Urinary bladder (tissue), 4 donors: ENCODE data around the gene SLC44A1. TPM values are rescaled to one million over a fixed set of nuclear protein-coding genes. Genes with fewer than 3 reads are reported as not detected.

Source experiments
- DNase-seq: peaks from one replicate; pipeline ENCODE4 v3.0.0-alpha.2; 2015; ENCODE audit errors: extremely low spot score
- H3K27ac ChIP-seq: one replicate; pipeline ENCODE4 v1.5.1; 2013; ENCODE audit warnings: low read depth, mild to moderate bottlenecking, moderate library complexity
- H3K36me3 ChIP-seq: one replicate; pipeline ENCODE4 v1.6.1; 2013; ENCODE audit warnings: mild to moderate bottlenecking, moderate library complexity; ENCODE audit not compliant: insufficient read depth
- H3K4me1 ChIP-seq: one replicate; pipeline ENCODE4 v1.6.1; 2013; ENCODE audit warnings: mild to moderate bottlenecking, moderate library complexity; ENCODE audit not compliant: insufficient read depth
- H3K4me3 ChIP-seq: one replicate; pipeline ENCODE4 v1.5.1; 2013; ENCODE audit warnings: low read depth, low read length
- WGBS: extraction: QIAGEN DNeasy Blood & Tissue Kit; methylation state at CpG from one replicate; pipeline ENCODE4 v1.1.7; 2013; 5-methylcytosine and 5-hydroxymethylcytosine counted together
- polyA plus RNA-seq: library from polyadenylated mRNA; stranded (reverse); fragments of 200-250 nt; gene quantifications from one replicate; pipeline ENCODE4 v1.2.3, GENCODE V29; 2013
- total RNA-seq: library from RNA; depleted of rRNA; stranded (reverse); fragments of >200 nt; gene quantifications from one replicate; pipeline ENCODE4 v1.2.3, GENCODE V29; 2014
- donor health status: healthy with polysubstance abuse.
- donor health status: healthy.

Gene SLC44A1
- total RNA-seq = 57.4 TPM
- 24.8 TPM for polyA plus RNA-seq

DNA sequence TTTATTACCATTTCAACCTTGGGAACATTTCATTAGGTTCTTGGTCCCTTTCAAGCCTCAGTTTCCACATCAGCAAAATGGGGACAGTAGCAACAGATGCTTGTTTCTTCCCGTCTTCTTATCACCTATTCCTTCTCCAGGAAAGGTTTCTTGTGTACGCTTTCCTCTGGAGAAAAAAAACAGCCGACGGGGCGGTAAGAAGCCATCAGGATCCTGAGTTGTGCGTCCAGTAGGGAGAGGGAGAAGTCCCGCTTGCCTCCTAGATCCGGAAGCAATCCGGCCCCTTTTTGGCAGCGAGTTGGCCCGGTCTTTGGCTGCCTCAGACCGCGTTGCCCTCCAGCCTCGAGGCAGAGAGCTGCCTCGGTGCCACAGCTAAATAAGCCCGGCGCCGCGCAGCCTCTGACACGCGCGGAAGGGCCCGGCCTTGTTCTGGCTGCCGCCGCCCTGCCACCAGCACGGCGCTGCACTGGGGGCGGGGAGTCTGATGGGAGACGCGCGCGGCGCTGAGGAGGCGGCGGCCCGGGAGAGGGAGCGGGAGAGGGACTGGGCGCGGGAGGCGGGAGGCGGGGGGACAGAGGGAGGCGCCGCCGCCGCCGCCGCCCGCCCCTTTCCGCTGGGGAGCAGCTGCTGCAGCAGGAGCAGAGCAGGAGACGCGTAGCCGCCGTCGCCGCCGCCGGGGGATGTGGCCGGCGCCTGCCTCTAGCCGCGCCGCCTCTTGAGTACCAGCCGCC lies at the start of gene SLC44A1:
SLC44A1 (plus strand) TSS at position 649 of the 731 bp plus-strand sequence. CDS start 218 bp downstream, outside the sequence.
- under 1% methylated on average over 62 of the region's 63 CpGs for WGBS
- no peaks in the 10 kb centered on the region for H3K4me1 ChIP-seq

DNA sequence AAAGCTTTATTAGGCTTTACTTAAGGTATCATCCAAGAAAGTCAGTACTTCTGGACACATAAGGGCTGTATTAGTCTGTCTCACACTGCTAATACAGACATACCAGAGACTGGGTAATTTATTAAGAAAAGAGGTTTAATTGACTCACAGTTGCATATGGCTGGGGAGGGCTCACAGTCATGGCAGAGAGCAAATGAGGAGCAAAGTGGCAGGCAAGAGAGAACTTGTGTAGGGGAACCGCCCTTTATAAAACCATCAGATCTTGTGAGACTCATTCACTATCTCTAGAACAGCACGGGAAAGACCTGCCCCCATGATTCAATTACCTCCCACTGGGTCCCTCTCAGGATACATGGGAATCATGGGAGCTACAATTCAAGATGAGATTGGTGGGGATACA lies 49.2 kb upstream of the SLC44A1 start:
- WGBS = 71% methylated on average over 2 of the region's 2 CpGs
- DNase-seq = no peak
- Histone ChIP-seq H3K36me3 (no peaks in the 10 kb centered on the region), H3K4me3 (no peak overlapping the region), H3K27ac (no peak overlapping the region), H3K4me1 (no peaks in the 10 kb centered on the region)

More for the DNA sequence above, at the start of gene SLC44A1:
- Histone ChIP-seq H3K4me3 (peak within 1 kb of the TSS; percentile 90), H3K36me3 (no peaks in the 10 kb centered on the region), H3K27ac (peak within 1 kb of the TSS; percentile 87)
- DNase-seq = peak; percentile 88

DNA sequence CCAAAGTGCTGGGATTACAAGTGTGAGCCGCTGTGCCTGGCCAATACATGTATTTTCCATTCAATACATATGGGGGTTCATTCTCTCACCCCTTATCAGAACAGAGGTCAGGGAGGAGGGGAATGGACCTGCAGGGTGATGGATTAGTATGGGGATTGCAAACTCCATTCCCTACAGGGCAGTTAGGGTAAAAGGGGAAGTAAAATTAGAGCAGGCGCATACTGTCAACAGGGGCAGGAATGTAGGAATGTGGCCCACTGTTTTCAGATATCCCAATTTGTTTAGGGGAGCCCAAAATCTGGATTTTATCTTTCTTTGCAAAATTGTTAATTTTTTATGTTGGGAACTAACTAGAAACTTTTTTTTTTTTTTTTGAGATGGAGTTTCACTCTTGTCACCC lies 46.4 kb upstream of the SLC44A1 start:
- DNase-seq = no peak
- Histone ChIP-seq H3K27ac (no peak overlapping the region), H3K4me1 (no peaks in the 10 kb centered on the region), H3K4me3 (no peak overlapping the region), H3K36me3 (no peaks in the 10 kb centered on the region)
- WGBS = 98% methylated on average over 2 of the region's 2 CpGs

DNA sequence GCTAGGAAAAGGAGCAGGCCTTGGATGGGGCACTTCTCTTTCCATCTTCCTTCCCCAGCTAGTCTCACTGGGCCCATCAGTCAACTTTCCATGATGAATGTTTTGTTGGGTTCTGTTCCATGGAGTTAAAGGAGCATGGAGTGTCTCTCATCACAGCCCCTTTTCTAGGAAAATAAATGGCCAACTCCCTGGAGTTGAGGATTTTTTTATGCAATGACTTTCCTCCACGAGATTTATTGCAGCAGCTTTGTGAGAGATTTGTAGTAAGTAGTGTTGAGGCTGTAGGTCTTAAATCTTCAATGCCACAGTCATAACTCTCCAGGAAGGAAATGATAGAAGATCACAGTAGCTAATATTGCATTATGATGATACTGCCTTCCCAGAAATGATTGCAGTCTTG lies 45.6 kb upstream of the SLC44A1 start:
- 16% methylated on average over 1 of the region's 1 CpG for WGBS
- no peaks in the 10 kb centered on the region for H3K36me3 ChIP-seq

DNA sequence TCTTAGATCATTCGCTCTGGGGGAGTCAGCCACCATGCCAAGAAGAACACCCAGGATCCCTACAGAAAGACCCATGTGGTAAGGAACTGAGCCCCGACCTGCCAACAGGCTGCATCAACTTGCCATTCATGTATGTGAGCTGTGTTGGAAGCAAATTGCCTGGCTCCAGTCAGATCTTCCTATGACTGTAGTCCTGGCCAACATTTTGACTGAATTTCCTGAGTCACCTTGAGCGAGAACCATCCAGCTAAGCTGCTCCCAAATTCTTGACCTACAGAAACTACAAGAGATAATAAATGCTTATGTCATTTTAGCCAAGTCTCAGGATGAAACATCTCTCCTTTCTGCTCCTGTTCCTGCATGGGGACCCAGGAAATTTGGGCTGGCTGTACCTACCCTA lies 40.0 kb upstream of the SLC44A1 start:
- Histone ChIP-seq H3K4me3 (no peak overlapping the region), H3K27ac (no peak overlapping the region), H3K4me1 (no peaks in the 10 kb centered on the region), H3K36me3 (no peaks in the 10 kb centered on the region)
- 95% methylated on average over 3 of the region's 3 CpGs for WGBS
- DNase-seq = no peak

More for the DNA sequence above, 45.6 kb upstream of the SLC44A1 start:
- H3K27ac ChIP-seq = no peak overlapping the region
- no peak for DNase-seq
- no peaks in the 10 kb centered on the region for H3K4me1 ChIP-seq
- no peak overlapping the region for H3K4me3 ChIP-seq

DNA sequence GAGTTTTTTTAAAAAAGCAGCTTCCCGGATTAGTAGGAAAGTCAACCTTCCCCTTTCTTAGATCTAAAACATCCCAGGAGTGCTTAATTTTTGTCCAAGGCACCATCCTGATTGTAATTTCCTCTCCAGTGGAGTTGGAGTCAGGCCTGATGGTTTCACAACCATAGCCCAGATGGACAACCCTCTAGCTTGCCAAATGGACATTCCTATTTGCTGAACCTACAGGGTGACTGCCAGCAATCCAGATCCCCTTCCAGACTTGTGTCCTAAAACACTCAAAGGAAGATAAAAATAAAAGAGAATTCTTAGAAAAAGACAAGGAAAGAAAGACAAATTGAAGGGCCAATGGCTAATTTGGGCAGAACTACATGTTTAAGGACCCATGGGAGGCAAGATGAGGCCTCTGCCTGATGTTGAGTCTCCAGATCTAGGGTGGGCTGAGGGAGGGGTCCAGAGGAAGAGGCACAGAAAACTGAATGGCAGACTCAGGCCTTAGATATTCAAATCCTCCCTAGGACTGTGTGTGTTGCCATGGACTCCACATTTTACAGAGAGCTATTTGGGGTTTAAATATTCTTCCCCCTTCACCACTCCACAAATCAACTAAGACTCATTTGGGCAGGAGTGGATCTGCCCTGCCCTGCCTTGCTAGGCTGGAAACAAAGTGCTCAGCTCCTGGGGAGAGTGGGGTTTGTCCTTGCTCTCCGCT lies 38.5 kb upstream of the SLC44A1 start:
- DNase-seq = peak; percentile 4
- no peaks in the 10 kb centered on the region for H3K36me3 ChIP-seq
- WGBS = 56% methylated on average over 2 of the region's 2 CpGs
- no peak overlapping the region for H3K4me3 ChIP-seq
- H3K4me1 ChIP-seq = no peaks in the 10 kb centered on the region
- peak overlapping the region; percentile 25 for H3K27ac ChIP-seq

DNA sequence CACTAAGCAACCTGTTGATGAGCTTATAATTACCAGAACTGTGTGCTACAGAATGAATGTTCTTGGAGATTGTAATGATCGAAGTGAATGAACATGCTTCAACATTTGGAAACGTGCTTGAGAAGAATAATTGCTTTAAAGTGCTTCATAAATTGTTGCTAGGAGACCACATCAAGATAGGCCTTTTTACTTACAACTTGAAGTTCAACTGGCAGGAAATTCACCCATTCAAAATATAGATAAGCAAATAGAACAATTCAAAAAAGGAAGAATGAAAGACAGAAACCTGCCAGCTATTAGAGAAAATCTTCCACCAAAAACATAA lies 38.0 kb upstream of the SLC44A1 start:
- 28% methylated on average over 2 of the region's 2 CpGs for WGBS
- Histone ChIP-seq H3K36me3 (no peaks in the 10 kb centered on the region), H3K4me1 (no peaks in the 10 kb centered on the region), H3K4me3 (no peak overlapping the region), H3K27ac (peak overlapping the region; percentile 25)
- DNase-seq = no peak

DNA sequence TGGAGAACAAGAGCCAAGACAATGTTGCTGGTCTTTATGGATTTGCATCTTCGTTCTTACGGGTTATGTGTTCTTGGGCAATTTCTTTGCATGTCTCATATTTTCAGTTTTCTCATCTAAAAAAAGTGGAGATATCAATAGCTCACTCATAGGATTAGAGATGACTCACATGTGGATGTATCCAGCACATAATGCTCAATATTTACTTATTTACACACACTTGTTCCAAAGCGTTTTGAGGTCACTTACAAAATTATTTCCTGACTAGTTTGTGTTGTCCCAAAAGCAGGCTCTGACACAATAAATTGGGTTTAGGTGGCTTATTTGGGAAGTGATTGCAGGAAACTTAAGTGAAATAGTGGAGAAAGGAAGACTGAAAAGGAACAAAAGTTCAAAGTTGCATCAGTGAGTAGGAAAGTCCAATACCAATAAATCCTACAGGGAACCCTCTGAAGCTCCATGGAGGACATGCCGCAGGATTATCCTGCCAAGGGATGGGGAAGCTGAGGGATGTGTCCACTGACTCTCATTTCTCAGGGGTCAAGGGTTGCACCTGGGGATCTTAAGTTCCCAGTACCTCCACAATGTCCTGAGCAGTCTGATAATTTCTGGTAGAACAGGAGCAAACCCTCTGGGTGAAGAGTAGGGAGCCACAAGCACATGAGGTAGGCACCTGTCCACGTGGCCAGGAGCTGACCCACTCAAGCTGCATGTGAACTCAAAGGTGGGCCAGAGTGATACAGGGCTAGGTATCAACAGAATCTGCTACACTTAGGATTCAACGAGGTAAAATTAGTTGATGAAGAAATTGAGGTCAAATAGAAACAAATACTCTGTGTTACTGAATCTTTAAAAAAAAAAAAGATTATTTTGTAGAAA lies 37.4 kb upstream of the SLC44A1 start:
- Histone ChIP-seq H3K27ac (peak overlapping the region; percentile 27), H3K4me3 (no peak overlapping the region)
- no peak for DNase-seq

DNA sequence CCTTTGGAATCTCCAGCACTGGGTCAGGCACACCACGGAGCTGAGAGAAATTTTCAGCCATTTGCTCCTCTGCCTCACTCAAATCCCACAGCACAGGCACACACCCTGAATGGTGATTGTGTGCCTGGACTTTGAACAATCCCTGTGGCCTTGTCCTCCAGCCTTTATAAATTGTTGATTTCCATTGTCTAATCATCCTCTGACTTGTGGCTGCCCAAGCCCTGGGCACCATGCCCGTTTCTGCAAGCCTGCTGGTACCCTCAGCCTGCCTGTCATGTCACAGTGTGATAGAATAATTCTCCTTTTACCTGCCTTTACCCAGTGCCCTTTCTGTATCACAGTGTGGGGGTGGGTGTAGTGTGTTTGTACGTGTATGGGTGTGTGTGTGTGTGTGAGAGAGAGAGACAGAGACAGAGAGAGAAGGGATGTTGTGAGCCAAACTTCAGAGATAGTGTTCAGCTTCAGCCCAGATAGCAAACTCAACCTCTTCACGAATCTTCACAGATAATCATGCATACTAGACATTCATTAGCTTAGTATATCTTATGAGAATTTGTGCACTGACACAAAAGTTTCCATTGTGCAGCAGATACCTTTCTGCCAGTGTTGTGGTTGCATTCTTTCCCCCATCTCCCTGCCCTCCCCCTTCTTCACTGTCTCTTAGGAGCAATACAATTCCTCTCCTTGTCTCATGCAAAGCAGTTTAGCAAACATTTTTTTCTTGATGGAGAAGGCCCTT lies 27.8 kb upstream of the SLC44A1 start:
- Histone ChIP-seq H3K27ac (no peak overlapping the region), H3K4me3 (no peak overlapping the region), H3K4me1 (no peaks in the 10 kb centered on the region), H3K36me3 (no peaks in the 10 kb centered on the region)
- 46% methylated on average over 4 of the region's 4 CpGs for WGBS
- DNase-seq = no peak

More for the DNA sequence above, 37.4 kb upstream of the SLC44A1 start:
- 75% methylated on average over 6 of the region's 6 CpGs for WGBS
- Histone ChIP-seq H3K36me3 (no peaks in the 10 kb centered on the region), H3K4me1 (no peaks in the 10 kb centered on the region)

DNA sequence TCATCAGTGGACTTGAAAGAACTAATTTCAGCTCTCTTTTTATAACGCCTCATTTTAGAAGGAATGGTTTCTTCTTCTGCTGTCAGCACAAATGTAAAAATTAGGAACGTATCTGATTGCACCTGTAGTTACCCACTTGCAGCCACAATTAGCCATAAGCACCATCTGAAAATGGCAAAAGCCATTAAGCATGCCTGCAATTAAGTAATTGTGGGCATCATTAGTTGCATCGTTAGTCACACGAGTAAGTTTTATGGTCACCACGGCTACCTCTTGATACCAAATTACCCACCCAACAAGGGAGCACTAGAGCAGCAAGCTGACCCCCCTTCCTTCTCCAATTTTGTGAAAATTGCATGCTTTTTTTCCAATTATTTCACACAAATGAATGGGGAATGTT lies 25.8 kb upstream of the SLC44A1 start:
- DNase-seq = no peak
- H3K27ac ChIP-seq = no peak overlapping the region
- H3K36me3 ChIP-seq = no peaks in the 10 kb centered on the region
- no peaks in the 10 kb centered on the region for H3K4me1 ChIP-seq
- WGBS = 67% methylated on average over 5 of the region's 5 CpGs
- no peak overlapping the region for H3K4me3 ChIP-seq

DNA sequence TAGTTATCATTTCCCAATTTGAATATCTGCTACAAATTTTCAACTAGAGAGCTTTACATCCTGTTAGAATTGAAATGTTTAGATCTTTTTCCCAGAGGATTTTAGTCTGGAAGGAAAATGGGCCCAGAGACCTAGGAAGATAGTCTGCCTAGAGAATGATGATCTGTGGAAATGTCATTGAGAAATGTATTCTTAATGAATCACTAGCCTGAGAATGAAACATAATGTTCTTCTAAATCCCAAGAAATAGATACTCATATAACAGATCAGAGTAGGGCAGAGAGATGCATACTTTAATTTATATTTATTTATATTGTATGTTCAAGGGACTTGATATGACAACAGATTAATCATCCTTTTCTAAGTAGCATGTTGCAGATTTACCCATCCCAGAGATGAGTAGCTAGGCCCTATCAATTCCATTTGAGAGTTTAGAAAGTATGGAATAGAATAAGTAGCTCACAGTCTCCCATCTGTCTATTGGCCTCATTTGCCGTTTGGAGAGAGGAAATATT lies 25.1 kb upstream of the SLC44A1 start:
- 71% methylated on average over 1 of the region's 1 CpG for WGBS
- H3K4me3 ChIP-seq = no peak overlapping the region
- H3K27ac ChIP-seq = no peak overlapping the region
- no peaks in the 10 kb centered on the region for H3K4me1 ChIP-seq
- H3K36me3 ChIP-seq = no peaks in the 10 kb centered on the region
- DNase-seq = no peak

DNA sequence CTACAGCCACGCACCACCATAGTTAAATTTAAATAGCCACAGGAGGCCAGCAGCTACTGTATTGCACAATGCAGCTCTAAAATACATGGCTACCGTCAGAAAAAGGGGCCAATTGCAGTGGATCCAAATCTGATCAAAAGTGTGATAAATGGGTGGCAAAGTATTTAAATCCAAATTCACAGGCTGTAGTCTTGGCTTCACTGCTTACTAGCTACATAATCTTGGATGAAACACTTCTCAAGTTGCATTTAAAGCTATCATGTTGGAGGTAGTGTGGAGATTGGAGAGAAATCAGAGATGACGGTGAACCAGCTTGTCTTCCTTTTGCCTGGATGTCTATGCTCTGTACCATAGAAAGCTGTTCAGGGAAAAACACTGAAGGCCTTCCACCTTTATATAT lies 24.0 kb upstream of the SLC44A1 start:
- no peak for DNase-seq
- Histone ChIP-seq H3K36me3 (no peaks in the 10 kb centered on the region), H3K4me3 (no peak overlapping the region), H3K27ac (no peak overlapping the region), H3K4me1 (no peaks in the 10 kb centered on the region)
- WGBS = 92% methylated on average over 3 of the region's 3 CpGs

DNA sequence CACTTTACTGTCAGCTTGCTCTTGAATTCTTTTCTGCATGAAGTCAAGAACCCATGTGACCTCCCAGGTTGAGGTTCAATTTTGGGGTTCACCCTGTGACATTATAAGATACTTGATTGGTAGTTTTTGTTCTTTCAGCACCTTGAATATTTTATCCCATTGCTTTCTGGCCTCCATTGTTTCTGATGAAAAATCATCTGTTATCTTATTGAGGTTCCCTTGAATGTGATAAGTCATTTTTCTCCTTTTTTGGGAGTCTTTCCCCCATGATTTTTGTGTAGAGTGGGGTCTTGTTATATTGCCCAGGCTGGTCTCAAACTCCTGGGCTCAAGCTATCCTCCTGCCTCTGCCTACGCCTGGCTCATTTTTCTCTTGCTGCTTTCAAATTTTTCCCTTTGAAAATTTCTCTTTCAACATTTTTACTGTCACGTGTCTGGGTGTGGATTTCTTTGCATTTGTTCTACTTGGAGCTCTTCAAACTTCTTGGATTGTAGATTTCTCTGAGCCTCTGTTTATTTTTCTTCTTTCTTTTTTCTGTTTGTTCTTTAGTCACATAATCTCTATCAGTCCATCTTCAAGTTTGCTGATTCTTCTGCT lies 20.8 kb upstream of the SLC44A1 start:
- Histone ChIP-seq H3K27ac (no peak overlapping the region), H3K4me1 (no peaks in the 10 kb centered on the region), H3K36me3 (no peaks in the 10 kb centered on the region), H3K4me3 (no peak overlapping the region)
- no peak for DNase-seq
- 91% methylated on average over 2 of the region's 2 CpGs for whole genome bisulfite sequencing
